Astrocyte of the cerebellum (primary cell): ENCODE data around the gene NDUFAF2.

ENCODE experiments used
- DNase-seq: peaks from one replicate; pipeline ENCODE4 v3.0.0-alpha.2; 2011; ENCODE audit warnings: low read depth
- H3K4me3 ChIP-seq: 2 replicates; pipeline ENCODE4 v1.5.1; 2011; ENCODE audit warnings: mild to moderate bottlenecking, low read depth, low read length, moderate library complexity
- in situ Hi-C: cut with HindIII; loops from 2 replicates; pipeline ENCODE4 v1.10.0; 2017; ENCODE audit warnings: low sequenced_read_pairs
- TF ChIP-seq, protein P1 (sequence below): IDR thresholded peaks from 2 replicates; pipeline ENCODE4 v1.5.1; 2012; ENCODE audit warnings: low read length, low read depth, moderate library complexity, mild to moderate bottlenecking; ENCODE audit errors: missing control alignments

The NDUFAF2 gene

DNA sequence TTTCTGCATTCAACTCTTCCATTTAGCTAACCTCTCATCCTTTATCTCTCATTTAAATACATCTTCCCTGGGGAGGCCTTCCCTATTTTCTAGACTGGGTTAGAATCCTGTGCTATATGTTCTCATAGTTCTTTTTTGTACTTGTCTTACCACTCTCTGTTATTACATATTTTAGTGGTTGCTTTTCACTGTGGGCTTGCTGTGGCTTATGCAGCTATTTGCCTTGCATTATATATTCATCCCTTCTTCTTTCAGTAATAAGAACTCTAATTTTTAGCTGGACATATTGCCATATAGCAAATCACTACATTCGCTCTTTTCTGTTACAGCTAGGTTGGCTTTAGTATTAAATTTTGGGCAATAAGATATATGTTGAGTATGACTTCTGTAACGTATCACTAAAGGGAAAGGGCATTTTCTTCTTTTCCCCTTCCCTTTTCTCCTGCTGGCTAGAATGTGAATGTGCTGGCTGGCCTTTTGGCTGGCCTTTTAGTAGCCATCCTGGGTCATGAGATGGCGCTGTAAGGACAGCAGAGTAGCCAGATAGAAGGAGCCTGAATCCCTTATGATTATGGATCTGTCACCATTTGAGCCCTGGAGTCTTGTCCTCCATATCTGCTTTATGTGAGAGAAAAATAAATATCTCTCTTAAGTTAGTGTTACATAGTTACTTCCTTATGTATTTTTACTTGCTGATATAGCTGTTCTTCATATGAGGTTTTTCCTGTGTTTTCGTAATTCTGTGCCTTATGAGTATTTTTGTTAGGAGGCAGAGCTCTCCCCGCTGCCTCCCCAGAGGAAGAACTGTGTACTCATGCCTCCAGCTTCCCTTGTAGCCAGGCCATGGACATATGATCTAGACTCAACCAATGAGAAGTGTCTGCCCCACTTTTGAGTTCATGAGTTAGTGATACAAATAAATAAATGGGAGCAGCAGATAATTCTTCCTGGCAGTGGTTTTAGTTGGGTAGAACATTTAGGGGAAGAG, 65.8 kb downstream of the NDUFAF2 start:
- H3K4me3 ChIP-seq = no peak overlapping the region
- DNase-seq = no peak
- in situ Hi-C loops = no loop called here
- TF ChIP-seq, protein P1, sequence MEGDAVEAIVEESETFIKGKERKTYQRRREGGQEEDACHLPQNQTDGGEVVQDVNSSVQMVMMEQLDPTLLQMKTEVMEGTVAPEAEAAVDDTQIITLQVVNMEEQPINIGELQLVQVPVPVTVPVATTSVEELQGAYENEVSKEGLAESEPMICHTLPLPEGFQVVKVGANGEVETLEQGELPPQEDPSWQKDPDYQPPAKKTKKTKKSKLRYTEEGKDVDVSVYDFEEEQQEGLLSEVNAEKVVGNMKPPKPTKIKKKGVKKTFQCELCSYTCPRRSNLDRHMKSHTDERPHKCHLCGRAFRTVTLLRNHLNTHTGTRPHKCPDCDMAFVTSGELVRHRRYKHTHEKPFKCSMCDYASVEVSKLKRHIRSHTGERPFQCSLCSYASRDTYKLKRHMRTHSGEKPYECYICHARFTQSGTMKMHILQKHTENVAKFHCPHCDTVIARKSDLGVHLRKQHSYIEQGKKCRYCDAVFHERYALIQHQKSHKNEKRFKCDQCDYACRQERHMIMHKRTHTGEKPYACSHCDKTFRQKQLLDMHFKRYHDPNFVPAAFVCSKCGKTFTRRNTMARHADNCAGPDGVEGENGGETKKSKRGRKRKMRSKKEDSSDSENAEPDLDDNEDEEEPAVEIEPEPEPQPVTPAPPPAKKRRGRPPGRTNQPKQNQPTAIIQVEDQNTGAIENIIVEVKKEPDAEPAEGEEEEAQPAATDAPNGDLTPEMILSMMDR = peak; percentile 28

DNA sequence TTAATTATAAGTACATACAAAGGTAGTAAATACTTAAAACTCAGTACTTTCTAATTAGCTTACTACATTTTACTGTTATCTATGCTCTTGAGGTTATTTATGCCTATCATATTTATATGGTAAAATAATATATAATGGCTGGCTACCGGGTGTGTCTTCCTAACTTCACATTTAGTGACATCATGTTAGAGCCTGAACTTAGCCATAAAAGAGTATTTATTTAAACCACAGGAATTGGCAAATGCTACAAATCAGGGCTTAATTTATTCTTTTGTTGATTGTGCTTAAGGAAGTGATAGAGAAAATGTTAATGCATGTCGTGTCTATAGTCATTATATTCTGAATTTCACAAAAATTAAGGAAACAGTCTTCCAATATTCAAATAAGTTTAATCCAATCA, 73.1 kb downstream of the NDUFAF2 start:
- in situ Hi-C loops = no loop called here
- TF ChIP-seq, protein P1 = no peak
- DNase-seq = no peak
- H3K4me3 ChIP-seq = no peak overlapping the region

DNA sequence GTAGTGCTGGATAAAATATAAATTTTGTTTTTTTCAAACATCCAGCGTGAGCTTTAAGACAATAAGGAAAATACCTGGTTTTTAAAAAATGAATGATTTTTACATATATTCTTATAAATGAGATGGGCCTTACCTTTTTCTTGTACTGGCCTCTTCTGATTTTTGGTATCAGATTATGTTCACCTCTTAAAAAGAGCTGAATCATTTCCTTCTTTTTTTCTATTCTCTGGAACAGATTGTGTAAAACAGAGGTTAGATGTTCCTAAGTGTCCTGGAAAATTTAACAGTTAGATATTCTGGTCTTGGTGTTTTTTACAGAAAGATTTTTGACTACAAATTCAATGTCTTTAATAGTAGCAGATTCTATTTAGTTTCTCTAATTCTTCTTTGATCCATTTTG, 74.6 kb downstream of the NDUFAF2 start:
- H3K4me3 ChIP-seq = no peak overlapping the region
- no peak for DNase-seq
- TF ChIP-seq, protein P1 = no peak
- in situ Hi-C loops = no loop called here

DNA sequence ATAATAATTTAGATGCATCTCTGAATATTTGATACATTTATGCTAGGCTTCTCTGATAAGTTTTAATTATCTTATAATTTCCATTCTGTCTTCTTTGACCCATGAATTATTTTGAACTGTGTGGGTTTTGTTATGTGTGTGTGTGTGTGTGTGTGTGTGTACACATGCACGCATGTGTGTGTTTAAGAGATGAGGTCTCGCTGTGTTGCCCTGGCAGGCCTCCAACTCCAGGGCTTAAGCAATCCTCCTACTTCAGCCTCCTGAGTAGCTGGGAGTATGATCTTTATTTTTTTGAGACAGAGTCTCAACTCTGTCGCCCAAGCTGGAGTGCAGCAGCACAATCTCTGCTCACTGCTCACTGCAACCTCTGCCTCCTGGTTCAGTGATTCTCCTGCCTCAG, 75.4 kb downstream of the NDUFAF2 start:
- DNase-seq = no peak
- in situ Hi-C loops = no loop called here
- TF ChIP-seq, protein P1 = no peak
- H3K4me3 ChIP-seq = no peak overlapping the region

DNA sequence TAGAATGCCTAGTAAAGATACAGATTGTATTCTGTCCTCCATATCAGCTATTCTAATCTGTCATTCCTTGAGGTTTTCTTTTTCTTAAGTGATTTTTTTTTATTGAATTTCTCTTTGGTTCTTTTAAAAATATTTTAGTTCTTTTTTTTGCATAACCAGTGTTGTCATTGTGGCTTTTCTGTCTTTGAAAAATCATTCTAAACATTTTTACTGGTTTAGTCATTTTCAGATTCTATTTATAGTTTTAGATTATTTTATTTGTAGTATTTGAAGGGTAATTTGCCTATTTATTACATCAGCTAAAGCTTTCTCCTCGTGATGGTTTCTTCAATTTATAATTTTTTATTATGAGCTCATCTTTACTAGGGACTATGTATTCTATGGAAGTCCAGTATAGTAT, 78.1 kb downstream of the NDUFAF2 start:
- no peak overlapping the region for H3K4me3 ChIP-seq
- TF ChIP-seq, protein P1 = no peak
- DNase-seq = peak; percentile 38
- in situ Hi-C loops = no loop called here

DNA sequence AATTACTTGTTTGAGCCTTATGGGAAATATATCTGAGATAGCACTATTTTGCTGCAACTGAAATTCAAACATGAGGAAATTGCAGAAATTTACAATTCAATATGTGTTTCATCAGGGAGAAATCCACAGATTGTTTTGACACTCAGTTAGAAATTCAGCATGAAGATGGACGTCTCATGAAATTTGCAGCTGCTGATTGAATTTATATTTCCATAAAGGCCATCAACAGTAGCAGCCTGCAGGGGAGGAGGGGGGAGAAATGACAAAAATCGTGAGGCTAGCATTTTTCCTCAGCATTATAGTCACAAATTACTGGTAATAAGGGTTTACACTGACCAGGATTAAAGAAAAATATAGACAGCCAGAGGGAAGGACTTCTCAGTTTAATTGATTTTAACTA, 81.0 kb downstream of the NDUFAF2 start:
- TF ChIP-seq, protein P1 = no peak
- no peak overlapping the region for H3K4me3 ChIP-seq
- in situ Hi-C loops = no loop called here
- no peak for DNase-seq
